ENCODE measurements around the gene LRP11.
"Not testable (repeated sequence)": the region's sequence is repeated elsewhere in the genome, so short reads cannot be mapped to it uniquely, and the experiment has no call there.

Gene LRP11

DNA sequence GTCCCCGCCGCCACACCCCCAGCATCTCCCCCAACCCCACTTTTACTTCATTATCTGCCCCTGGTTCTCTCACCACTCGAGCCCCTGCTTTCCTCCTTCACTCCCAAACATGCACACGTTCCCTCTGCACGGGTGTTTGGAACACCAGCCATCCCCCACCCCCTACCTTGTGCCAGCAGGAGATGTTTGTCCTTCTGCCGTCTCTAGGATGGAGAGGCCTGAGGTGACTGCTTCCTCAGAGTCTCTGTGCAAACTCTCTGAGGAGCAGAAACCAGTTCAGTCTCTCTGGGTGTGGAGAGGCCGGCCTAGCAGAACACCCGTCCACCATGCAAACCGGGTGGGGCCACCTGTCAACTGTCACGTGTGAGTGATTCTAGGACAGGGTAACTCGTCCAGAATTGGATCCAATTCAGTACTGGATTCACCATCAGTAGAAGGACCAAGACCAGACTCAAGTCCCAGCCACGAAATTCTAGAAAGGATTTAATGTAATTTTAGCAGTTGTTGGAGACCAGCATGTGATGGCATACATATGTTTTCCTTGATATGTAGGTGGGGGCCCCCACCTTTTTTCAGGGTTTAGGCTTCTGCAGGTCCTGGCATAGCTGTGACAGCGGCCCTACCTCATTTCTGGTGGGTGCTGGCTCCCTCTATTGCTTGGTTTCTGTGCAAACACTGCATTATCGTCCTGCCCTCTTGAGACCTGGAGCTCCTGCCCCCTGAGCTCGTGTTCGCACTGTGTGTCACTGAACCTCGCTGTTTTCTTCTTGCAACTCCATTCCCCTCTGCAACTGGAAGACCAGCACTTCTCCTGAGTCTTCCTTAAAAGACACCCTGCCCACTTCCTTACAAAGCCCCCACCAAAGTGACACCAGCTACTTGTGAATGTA lies 33.9 kb upstream of the LRP11 start, which contains the start of gene RAET1E:
Gene RAET1E (minus strand): TSS at position 259 of the 890 bp plus-strand sequence. CDS start 7,212 bp downstream, outside the sequence.
- no peak for DNase-seq

GRCh38 chr6:149897015-149897697 lies 33.0 kb upstream of the LRP11 start:
- no peak for DNase-seq

GRCh38 chr6:149896491-149896890 lies 32.3 kb upstream of the LRP11 start:
- no peak for DNase-seq

DNA sequence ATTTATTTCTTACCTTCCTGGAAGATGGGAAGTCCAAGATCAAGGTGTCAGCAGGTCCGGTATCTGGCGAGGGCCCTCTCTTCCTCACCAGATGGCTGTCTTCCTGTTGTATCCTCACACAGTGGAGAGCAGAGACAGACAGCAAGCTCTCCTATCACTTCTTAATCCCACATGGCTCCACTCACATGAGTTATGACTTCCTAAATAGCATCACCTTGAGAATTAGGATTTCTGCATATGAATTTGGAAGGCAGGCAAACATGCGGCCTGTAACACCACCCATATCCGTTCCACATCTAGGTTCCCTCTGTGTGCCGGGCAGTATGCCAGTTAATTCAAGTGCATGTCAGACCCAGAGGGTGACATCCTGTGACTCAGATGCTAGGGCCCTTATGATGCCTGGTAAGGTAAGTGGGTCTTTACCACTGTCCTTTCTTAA lies 31.7 kb upstream of the LRP11 start:
- DNase-seq = peak; percentile 39

- DNase-seq = no peak
These were observed 31.0 kb upstream of the LRP11 start for GRCh38 chr6:149895048-149895590.

GRCh38 chr6:149891864-149892263 lies 27.7 kb upstream of the LRP11 start:
- DNase-seq = not testable (repeated sequence)

DNA sequence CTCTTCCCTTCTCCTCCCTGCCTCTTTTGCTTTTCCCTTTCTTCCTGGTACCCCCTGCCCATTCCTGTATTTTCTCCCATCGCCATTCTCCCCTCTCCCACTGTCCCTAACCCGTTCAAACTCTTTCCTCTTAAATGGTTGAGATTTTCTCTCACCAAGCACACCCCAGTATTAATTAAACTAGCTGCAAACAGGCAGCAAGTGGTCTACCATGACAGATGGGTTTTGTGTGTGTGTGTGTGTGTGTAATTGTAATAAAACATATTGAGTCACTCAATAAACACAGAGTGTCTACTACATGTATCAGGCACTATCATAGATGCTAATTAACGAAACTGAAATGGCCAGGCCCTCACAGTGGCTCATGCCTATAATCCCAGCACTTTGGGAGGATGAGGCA lies 27.1 kb upstream of the LRP11 start:
- no peak for DNase-seq

DNA sequence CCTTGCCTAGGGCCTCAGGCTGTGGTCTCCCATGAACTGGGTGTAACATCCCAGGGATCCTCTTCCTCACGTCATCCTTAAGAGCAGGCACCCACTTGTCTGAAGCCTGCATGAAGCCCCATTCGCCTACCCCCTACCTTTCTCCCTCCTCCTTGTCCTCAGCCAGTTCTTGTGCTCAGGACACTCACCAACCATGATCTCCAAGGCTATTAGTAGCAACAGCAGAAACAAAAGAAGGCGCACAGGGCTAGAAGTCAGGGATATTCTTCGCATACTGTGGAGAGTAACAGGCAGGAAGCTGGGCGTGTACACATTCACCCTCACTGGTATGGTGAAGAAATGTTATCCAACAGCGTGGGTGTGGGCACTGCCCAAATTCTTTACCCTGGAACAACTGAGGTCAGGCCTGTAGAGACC lies 26.5 kb upstream of the LRP11 start:
- DNase-seq = no peak

GRCh38 chr6:149889326-149889725 lies 25.2 kb upstream of the LRP11 start:
- no peak for DNase-seq

DNA sequence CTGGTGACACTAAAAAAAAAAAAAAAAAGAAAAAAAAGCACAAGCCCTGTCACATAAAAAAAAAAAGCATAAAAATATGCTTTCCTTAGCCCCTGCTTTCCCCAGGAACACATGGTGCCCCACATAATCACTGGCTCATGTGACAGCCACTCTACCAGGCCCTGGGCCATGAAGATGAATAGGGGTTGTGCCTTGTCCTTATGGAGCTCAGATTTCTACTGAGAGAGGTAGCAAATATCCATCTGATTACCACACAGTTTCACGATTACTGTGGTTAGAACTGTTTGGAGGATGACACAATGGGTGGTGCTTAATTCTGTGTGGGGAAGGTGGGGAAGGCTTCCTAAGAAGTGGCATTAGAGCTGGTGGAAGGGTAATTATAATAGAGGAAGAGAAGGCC lies 24.5 kb upstream of the LRP11 start:
- no peak for DNase-seq

DNA sequence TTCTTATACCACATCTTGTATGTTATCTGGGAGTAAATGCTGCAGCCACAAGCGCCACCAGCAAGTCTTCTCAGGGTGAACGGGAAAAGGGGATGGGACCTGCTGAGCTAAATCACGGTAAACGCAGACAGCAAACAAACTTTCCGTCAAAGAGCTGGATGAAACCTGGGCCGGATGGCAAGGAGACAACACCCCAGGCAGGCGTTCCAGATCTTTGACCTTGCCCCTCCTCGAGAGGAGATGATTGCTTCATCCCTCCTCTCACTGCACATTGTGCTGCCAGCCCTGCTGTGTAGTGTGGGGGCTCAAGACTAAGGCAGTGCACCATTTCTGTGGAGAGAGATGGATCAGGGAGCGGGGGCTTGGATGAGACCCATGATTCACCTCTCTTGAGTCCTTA lies 23.9 kb upstream of the LRP11 start:
- DNase-seq = no peak

GRCh38 chr6:149887343-149887742 lies 23.2 kb upstream of the LRP11 start:
- DNase-seq = no peak

DNA sequence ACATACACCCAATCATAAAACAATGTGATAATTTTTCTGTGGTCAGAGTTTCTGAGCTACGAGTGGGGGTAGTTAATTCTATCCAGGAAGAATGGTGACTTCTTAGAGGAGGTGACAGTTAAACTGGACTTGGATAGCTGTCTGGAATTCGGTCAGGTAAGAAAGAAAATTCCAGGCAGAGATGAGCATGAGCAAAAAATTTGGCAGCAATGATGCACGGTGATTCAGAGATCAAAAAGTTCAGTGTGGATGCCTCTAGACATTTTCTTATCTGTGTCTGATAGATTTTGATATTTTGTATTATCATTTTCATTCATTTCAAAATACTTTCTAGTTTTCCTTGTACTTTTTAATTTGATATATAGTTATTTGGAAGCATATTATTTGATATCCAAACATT lies 21.7 kb upstream of the LRP11 start:
- no peak for DNase-seq

GRCh38 chr6:149884617-149885016 lies 20.5 kb upstream of the LRP11 start:
- no peak for DNase-seq

DNA sequence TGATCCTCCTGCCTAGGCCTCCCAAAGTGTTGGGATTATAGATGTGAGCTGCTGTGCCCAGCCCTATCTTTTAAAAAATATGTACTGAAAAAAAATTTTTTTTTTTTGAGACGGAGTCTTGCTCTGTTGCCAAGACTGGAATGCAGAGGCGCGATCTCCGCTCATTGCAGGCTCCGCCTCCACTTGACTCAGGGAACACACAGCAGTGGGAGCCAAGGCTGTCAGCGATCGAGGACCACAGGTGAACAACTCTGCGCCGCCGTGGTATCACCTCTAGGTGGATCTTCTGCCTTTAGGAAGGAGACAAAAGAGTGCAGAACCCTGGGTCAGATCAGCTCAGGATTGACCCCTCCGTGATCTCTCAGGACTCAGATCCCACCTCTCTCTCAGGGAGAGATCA lies 20.1 kb upstream of the LRP11 start:
- no peak for DNase-seq

- no peak for DNase-seq
These were observed 17.7 kb upstream of the LRP11 start for GRCh38 chr6:149881860-149882259.

DNA sequence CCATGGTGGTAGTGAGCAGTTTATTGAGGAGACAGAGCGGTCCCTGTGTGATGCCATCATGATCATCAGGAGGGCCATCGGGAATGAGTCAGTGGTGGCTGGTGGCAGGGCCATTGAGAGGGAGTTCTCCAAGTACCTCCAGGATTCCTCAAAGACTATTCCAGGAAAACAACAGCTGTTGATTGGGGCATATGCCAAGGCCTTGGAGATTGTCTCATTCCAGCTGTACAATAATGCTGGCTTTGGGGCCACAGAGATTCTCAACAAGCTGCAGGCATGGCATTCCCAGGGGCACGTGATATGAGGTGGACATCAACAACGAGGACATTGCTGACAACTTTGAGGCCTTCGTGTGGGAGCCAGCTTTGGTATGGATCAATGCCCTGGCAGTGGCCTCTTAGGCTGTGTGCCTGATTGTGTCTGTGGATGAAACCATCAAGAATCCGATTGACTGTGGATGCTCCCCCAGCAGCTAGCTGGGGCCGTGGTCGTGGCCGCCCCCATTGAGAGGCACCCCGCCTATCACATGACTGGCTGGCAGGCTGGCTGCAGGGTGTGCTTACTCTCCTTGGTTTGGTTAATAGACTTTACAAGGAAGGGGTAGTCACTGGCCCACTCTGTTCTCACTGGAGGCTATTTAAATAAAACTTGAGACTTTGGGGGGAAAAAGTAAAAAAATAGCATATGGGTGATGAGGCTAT lies 17.1 kb upstream of the LRP11 start:
- no peak for DNase-seq

GRCh38 chr6:149877659-149878058 lies 13.5 kb upstream of the LRP11 start:
- no peak for DNase-seq

DNA sequence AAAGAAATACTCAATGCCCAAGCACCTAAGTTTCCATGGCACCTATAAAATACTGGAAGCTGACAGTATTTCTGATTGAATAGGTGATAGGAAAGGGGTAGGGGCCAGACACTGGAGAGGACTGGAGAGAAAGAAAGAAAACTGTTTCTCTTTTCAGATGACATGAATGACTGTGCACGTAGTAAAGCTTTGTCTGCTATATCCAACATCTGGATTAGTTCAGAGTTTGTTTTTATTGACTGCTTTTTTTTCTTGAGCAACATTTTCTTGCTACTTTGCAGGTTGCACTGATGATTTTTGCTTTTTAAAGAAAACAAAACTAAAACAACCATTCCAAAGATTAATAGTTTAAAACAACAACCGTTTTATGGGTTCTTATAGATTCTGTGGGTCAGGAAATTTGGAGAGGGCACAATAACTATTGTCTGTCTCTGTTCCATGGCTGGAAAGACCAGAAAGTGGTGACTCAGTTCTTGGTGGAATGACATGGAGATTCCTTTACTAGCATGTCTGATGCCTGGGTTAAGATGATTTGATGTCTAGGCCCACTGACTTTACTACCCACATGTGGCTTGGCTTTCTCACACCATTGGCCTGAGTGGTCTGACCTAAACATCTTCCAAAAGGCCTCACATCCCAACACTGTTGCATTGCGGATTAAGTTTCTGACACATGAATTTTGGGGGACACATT lies 12.2 kb upstream of the LRP11 start:
- DNase-seq = no peak

DNA sequence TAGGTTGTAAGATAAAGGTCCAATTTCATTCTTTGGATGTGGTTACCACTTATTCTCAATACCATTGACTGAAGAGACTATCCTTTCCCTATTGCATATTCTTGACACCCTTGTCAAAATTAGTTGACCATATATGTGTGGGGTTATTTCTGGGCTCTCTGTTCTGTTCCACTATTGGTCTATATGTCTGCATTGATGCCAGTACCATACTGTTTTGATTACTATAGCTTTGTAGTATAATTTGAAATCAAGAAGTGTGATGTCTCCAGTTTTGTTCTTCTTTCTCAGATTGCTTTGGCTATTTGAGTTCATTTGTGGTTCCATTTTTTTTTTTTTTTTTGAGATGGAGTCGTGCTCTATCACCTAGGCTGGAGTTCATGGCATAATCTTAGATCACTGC lies 8.1 kb upstream of the LRP11 start:
- DNase-seq = no peak

DNA sequence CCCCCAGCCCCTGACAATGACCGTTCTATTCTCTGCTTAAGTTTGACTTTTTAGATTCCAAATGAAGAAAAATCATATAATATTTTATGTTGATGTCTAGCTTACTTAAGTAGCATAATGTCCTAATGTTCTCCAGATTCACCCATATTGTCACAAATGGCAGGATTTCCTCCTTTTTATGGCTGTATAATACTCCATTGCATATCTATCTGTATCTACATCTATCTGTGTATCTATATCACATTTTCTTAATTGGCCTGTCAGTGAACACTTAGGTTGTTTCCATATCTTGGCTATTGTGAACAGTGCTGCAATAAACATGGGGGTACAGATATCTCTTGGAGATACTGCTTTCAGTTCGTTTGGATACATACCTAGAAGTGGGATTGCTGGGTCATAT lies 7.0 kb upstream of the LRP11 start:
- DNase-seq = no peak

GRCh38 chr6:149869275-149869892 lies 5.2 kb upstream of the LRP11 start:
- DNase-seq = no peak

Measured in activated CD4-positive, alpha-beta T cell treated with anti-CD3 and anti-CD28 coated beads, Interleukin-2, Interleukin-6, amounts not matched to agents 100 ng/mL and 50 ng/mL, durations not matched to agents 16 hours and 8 hours (primary cell).